Adipose tissue (tissue), 3 donors: ENCODE measurements around the gene GTF3C2. TPM values are rescaled to one million over a fixed set of nuclear protein-coding genes. Genes with fewer than 3 reads are reported as not detected.

Source experiments
- H3K27ac ChIP-seq: one replicate; pipeline ENCODE4 v1.5.1; 2013; ENCODE audit warnings: low read depth, low read length
- WGBS, 3 donors: extraction: QIAGEN DNeasy Blood & Tissue Kit; methylation state at CpG; one replicate each; pipeline ENCODE4 v1.1.7; 2013; 5-methylcytosine and 5-hydroxymethylcytosine counted together
- polyA plus RNA-seq, 3 donors: library from polyadenylated mRNA; stranded (reverse); fragments of 200-250 nt; gene quantifications; one replicate each; pipeline ENCODE4 v1.2.3, GENCODE V29; 2013
- donor health status: healthy with polysubstance abuse.
- donor health status: Bipolar disorder and iron deficiency.
- donor health status: healthy.

Gene GTF3C2
- polyA plus RNA-seq, 3 donors: 18.0 to 23.9 (median 21.4) TPM

DNA sequence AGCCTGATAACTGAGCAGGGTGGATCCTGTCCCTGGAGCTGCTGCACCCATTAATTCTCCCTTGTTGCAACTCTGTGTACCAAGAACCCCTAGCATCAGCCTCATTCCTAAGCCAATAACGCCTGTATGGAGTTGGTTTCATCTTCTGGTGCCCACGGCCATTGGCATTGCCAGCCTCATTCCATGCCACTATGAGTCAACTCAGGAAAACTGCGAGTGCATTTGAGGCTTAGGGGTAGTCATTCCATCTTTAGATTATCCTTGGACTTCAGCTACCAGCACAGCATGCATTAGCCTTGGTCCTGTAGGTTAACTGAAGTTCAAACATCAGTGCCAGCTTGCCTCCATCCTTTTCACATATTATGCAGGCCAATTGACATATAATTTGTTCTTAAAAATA is 75.7 kb downstream of the GTF3C2 start:
- 62 to 87% (median 71%) methylated on average over 3 of the region's 3 CpGs for WGBS, 3 donors
- H3K27ac ChIP-seq: no peak overlapping the region

DNA sequence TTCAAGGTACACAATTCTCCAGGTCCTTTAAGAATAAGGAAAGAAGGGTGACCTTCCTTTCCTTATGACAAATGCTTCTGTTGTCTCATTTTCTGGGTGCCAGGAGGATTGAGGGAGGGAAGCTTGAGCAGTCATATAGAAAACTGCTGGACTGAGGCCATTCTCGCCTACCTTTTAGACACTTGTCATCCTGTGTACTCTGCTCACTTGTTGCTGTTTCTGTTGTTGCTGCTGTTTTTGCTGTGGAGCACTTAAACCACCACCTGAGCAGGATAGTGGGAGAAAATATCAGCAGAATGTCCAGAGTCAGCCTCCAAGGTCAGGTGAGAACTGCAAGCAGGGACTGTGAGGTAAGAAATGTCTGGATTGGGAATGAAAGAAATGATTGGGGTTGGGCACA is 78.6 kb downstream of the GTF3C2 start:
- WGBS, 3 donors: 67 to 72% (median 68%) methylated on average over 1 of the region's 1 CpG
- H3K27ac ChIP-seq: no peak overlapping the region

Other genes with a start within 250 kb of the GTF3C2 start
- 10 to 100 TPM in 1 of 3 donors, 1 to 10 TPM in 2; 3.3 to 12.7 (median 5.0) TPM for gene CGREF1, start 237.6 kb downstream of the GTF3C2 start, polyA plus RNA-seq
- gene ABHD1, start 232.9 kb downstream of the GTF3C2 start, polyA plus RNA-seq: 1 to 10 TPM in 2 of 3 donors, under 1 TPM in 1; 0.79 to 1.4 (median 1.2) TPM
- gene PREB, start 222.1 kb downstream of the GTF3C2 start, polyA plus RNA-seq: 10 to 100 TPM; 51.7 to 66.5 (median 51.8) TPM
- not detected for gene PRR30, start 217.4 kb downstream of the GTF3C2 start, polyA plus RNA-seq
- gene TCF23, start 207.8 kb downstream of the GTF3C2 start, polyA plus RNA-seq: under 1 TPM; 0.01 to 0.22 (median 0.18) TPM
- gene ATRAID, start 144.7 kb downstream of the GTF3C2 start, polyA plus RNA-seq: 100 to 1,000 TPM in 2 of 3 donors, 10 to 100 TPM in 1; 93.7 to 176 (median 170) TPM
- gene SLC5A6, start 144.5 kb downstream of the GTF3C2 start, polyA plus RNA-seq: 100 to 1,000 TPM in 1 of 3 donors, 10 to 100 TPM in 2; 23.4 to 287 (median 33.4) TPM
- 10 to 100 TPM; 11.1 to 18.6 (median 15.9) TPM for gene CAD, start 139.4 kb downstream of the GTF3C2 start, polyA plus RNA-seq
- under 1 TPM; 0.08 to 0.22 (median 0.22) TPM for gene SLC30A3, start 93.7 kb downstream of the GTF3C2 start, polyA plus RNA-seq
- gene DNAJC5G, start 81.3 kb downstream of the GTF3C2 start, polyA plus RNA-seq: under 1 TPM in 1 of 3 donors, not detected in 2; 0.07 TPM
- 1 to 10 TPM in 1 of 3 donors, under 1 TPM in 2; 0.03 to 1.3 (median 0.90) TPM for gene TRIM54, start 74.3 kb downstream of the GTF3C2 start, polyA plus RNA-seq
- 1 to 10 TPM in 2 of 3 donors, under 1 TPM in 1; 0.83 to 1.8 (median 1.7) TPM for gene UCN, start 48.3 kb downstream of the GTF3C2 start, polyA plus RNA-seq
- 100 to 1,000 TPM in 1 of 3 donors, 10 to 100 TPM in 2; 39.8 to 103 (median 76.3) TPM for gene MPV17, start 33.7 kb downstream of the GTF3C2 start, polyA plus RNA-seq
- 10 to 100 TPM; 37.7 to 42.5 (median 40.6) TPM for gene EIF2B4, start 13.6 kb upstream of the GTF3C2 start, polyA plus RNA-seq
- gene SNX17, start 13.9 kb upstream of the GTF3C2 start, polyA plus RNA-seq: 100 to 1,000 TPM in 2 of 3 donors, 10 to 100 TPM in 1; 49.3 to 104 (median 101) TPM
- gene ZNF513, start 24.0 kb upstream of the GTF3C2 start, polyA plus RNA-seq: 10 to 100 TPM in 2 of 3 donors, 1 to 10 TPM in 1; 8.6 to 19.9 (median 12.5) TPM
- 10 to 100 TPM; 40.7 to 79.5 (median 46.3) TPM for gene PPM1G, start 52.8 kb upstream of the GTF3C2 start, polyA plus RNA-seq
- 10 to 100 TPM; 44.9 to 67.0 (median 65.7) TPM for gene NRBP1, start 71.9 kb upstream of the GTF3C2 start, polyA plus RNA-seq
- gene KRTCAP3, start 85.6 kb upstream of the GTF3C2 start, polyA plus RNA-seq: 10 to 100 TPM in 1 of 3 donors, 1 to 10 TPM in 2; 2.4 to 52.8 (median 6.1) TPM
- 10 to 100 TPM; 11.3 to 23.7 (median 13.3) TPM for gene IFT172, start 133.0 kb upstream of the GTF3C2 start, polyA plus RNA-seq
- gene FNDC4, start 138.4 kb upstream of the GTF3C2 start, polyA plus RNA-seq: 100 to 1,000 TPM in 1 of 3 donors, 10 to 100 TPM in 2; 38.5 to 158 (median 53.5) TPM
- 1 to 10 TPM in 2 of 3 donors, not detected in 1; 3.0 to 5.7 TPM for gene GCKR, start 140.1 kb upstream of the GTF3C2 start, polyA plus RNA-seq
- 10 to 100 TPM in 1 of 3 donors, 1 to 10 TPM in 2; 5.4 to 18.8 (median 7.4) TPM for gene ZNF512, start 226.3 kb upstream of the GTF3C2 start, polyA plus RNA-seq